HG02840 (cell line): ENCODE data around the gene PEX3.
"Not testable (repeated sequence)": the region's sequence is repeated elsewhere in the genome, so short reads cannot be mapped to it uniquely, and the experiment has no call there.

Experiments
- ATAC-seq: cut with Tn5 transposase; IDR thresholded peaks from one replicate; pipeline ENCODE4 v1.9.1; 2021; ENCODE audit warnings: mild to moderate bottlenecking, moderate library complexity, moderate number of reproducible peaks; ENCODE audit not compliant: unreplicated experiment, low FRiP score

The PEX3 gene

DNA sequence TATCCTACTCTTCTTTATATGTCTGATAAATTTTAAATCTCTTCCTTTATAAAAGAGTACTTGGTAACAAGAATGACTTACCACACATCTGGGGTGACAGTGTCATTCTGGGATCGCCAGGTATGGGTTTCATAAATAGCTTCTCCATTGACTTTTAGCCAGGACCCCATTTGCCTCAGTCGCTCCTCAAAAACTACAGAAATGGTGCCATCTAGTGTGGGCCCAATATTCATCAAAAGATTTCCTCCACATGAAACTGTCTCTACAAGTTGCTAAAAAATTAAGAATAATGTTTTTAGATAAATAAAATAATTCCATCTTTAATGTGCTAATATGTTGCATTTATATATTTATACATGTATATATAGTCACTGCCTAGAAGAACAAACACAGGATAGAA, 51.2 kb downstream of the PEX3 start:
- no peak for ATAC-seq

DNA sequence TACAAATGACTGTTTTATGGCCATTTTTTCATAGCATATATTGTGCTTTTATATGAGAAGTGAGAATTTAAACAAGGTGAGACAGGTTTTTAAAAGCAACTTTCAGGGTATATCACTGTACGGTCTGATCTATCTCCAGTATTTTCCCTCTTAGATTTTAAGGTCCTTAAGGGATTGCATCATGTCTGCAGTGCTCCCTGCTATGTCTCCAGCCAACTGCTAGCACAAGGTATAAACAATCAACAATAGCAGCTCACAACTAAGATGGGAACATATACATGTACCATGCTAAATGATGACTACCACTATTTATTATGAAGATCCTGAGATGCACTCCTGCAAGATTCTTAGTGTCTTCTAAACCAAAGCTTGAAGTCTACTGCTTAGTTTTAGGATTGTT, 53.8 kb downstream of the PEX3 start:
- ATAC-seq, result no peak

DNA sequence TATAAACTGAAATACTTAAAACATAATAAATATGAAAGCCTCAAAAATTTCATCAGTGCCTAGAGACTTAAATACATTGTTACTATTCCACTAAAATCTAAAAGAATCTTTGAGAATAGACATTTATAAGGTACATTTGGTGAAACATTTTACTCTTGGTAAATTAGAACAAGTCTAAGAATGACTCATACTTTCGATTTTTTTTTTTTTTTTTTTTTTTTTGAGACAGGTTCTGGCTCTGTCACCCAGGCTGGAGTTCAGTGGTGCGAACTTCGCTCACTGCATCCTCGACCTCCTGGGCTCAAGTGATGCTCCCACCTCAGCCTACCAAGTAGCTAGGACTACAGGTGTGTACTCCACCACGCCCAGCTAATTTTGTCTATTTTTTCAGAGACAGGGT, 54.5 kb downstream of the PEX3 start:
- ATAC-seq, result no peak

DNA sequence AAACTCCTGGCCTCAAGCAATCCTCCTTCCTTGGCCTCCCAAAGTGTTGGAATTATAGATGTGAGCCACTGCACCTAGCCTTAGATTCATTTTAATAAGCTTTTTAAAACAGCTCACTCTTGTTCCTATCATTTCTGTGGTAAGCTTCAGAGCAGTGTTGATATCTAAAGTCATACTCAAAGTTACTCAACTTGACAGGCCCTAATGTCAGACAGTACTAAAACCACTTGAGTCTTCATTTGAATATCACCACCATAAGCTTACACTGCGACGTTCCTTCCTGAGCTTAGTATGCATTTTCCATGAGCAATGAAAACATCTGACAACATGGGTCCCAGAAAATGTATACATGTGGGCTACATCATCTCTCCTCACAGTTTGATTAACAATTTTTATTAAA, 54.9 kb downstream of the PEX3 start:
- no peak for ATAC-seq

DNA sequence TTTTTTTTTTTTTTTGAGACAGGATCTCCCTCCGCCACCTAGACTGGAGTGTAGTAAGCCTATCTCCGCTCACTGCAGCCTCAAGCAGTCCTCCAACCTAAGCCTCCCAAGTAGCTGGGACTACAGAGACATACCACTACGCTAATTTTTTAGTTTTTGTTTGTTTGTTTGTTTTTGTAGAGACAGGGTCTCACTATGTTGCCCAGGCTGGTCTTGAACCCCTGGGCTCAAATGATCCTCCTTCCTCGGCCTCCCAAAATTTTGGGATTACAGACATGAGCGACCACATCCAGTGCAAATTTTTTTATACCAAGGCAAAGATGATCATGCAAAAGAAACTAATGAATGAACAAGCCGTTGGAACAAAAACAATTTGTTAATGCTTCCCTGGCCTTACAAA, 55.6 kb downstream of the PEX3 start:
- ATAC-seq, result no peak

DNA sequence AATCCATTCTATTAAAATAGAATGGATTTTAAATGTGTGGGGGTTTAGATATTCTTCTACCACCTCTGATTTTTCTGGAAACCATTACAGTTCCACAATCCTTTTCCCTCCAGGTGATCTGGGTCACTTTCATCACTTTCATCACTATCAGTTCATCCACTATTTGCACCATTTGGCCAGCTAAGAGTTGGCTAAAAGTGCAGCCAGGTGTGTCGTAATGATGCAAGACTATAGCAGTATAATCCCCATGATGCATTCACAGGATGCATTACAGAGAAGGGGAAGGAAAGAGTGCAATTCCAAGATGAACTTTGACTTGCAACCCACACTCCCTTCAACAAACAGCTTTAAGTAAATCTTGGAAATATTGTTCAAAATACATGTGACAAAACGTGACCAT, 56.0 kb downstream of the PEX3 start:
- no peak for ATAC-seq

DNA sequence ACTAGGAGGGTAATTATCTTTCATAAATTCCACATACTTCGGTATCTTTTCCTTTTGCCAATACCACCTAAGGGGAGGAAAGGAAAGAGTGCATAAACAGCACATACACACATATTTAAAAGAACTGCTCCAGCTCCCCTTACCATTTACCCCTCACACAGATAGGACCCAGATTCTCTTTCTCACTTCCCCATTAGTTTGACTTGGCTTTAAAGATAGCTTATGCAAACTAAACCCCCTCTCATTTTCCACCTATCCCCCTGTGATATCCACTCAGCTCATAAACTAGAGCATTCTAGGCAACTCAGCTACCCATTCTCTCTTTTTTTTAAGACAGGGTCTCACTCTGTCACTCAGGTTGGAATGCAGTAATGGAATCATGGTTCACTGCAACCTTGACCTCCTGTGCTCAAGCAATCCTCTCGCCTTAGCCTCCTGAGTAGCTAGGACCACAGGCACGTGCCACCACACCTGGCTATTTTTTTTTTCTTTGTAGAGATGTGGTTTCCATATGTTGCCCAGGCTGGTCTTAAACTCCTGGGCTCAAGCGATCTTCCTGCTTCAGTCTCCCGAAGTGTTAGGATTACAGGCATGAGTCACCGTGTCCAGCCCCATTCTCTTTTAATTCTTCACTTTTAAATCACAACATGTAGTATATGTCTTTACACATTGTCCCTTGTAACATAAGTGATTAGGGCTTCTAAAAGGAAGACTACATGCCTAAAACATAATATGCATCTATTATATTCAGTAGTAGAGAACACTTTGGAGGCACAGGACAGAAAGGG, 56.9 kb downstream of the PEX3 start:
- peak; percentile 44 for ATAC-seq

DNA sequence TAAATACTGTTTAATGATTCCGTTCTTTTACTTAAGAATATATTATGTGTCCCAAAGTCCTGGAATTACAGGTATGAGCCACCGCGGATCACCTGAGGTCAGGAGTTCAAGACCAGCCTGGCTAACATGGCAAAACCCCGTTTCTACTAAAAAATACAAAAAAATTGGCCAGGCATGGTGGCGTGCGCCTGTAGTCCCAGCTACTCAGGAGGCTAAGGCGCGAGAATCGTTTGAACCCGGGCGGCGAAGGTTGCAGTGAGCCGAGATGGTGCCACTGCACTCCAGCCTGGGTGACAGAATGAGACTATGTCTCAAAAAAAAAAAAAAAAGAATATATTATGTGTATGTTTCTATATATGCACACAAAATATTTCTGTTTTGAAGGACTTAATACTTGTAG, 59.7 kb downstream of the PEX3 start:
- ATAC-seq, result not testable (repeated sequence)

DNA sequence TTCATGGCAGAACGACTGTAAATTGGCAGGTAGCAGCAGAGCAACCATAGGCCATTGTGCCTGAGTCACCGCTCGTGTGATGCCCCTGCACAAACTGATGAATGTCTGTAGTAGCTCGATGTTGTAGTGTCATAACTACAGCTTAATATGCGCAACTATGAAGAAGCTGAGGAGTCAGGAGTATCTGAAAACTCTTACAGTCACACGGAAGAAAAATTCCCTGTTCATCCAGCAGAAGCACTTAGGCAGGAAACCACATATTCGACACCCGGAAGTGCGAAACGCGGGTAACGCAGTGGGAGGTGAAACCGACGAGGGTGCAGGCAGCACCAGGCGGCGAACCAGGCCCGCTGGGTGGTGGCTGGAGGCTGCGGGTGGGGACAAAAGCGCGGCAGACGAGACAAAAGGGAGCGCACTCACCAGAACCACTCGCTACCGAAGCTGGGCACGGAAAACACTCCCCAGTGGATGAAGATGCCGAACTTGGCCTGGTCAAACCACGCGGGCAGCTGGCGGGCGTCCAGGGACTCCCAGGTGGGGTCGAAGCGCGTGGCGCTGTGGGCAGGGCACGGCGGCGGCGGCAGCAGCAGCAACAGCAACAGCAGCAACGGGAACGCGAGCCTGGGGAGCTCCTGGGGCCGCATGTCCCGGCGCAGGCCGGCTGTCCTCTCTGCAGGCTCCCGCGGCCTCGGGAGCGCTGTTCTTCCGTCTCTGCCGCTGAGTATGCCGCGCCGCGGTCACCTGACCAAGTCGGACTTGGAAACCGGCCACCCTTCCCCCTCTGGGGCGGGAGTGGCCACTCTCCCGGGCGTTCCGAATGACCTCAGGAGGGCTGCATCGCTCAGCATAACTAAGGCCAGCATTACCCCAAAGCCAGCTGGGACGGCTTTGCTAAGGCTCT, 60.6 kb downstream of the PEX3 start, which contains the start of gene FUCA2:
Gene FUCA2, minus strand, starts transcription at position 730 of the 901 bp plus-strand sequence. Its CDS starts 86 bp downstream, at position 644.
- peak; percentile 59 for ATAC-seq

DNA sequence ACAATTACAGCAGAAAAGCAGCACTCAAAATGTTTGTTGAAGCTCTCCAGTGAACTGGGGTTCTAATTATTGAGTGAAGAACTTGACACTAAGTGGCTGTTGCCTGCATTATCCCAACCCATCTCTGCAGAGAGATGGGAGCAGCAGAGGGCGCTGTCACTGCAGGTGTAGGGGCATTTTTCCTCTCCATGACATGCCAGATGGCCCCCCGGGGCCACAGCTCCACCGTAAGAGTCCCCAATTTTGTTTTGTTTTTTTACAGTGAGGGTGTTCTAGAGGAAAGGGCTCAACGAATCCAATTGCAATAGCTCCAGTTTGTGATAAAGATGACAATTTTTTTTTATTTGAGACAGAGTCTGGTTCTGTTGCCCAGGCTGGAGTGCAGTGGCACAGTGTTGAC, 62.8 kb downstream of the PEX3 start:
- no peak for ATAC-seq

DNA sequence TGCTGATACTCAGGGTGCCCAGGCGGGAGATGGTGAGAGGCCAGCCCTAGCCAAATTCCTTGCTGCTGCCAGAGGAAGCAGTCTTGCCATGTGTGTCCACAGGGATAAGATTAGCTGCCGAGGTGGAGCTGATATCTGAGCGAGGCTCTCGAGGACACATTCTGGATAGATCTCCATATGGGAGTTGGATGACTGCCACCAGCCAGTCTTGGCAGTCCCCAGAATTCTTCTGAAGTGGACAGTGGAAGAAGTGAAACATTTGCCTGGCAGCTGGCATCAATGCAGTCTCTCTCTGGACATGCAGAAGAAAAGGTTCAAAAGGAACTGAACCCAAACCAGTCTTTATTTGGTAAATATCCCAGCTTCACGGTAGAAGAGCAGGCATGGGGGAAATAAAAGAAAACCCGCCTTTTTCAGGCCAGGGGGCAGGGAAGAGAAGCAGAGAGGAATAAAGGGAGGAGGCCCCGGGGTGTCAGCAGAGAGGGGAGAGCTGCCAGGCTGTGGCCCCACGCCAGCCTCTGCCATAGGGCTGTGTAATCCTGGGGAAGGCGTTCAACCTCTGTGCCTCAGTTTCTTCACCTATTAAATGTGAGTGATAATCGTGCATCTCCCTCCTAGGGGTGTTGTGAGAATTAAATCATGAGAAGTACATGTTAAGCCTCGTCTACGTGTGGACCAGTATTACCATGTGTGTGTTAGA, 64.6 kb downstream of the PEX3 start:
- ATAC-seq, result no peak

DNA sequence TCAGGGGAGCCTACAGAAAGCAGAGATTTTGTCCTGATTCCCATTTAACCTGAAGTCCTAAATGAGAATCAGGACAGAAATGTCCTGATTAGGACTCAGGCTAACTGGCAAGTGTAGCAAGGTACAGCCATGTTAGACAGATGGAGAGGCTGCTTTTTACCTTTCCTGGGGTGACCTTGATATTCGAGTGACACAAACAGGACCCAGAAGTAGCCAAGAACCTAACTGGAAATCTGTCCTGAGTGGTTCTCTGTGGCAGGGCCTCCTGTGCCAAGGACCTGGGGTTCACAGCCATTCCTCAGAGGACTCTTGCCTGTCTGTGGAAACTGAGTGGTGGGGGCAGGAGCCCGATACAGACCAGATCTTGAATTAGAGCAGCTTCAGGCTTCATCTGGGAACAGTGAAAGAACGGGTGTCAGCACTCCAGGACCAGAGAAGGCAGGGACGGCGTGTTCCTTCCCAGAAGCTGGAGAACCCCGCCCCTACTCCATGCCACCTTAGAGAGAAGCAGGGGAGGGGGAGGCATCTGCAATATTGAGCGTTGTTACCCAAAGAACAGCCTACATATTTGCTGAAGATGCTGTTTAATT, 65.3 kb downstream of the PEX3 start:
- no peak for ATAC-seq

DNA sequence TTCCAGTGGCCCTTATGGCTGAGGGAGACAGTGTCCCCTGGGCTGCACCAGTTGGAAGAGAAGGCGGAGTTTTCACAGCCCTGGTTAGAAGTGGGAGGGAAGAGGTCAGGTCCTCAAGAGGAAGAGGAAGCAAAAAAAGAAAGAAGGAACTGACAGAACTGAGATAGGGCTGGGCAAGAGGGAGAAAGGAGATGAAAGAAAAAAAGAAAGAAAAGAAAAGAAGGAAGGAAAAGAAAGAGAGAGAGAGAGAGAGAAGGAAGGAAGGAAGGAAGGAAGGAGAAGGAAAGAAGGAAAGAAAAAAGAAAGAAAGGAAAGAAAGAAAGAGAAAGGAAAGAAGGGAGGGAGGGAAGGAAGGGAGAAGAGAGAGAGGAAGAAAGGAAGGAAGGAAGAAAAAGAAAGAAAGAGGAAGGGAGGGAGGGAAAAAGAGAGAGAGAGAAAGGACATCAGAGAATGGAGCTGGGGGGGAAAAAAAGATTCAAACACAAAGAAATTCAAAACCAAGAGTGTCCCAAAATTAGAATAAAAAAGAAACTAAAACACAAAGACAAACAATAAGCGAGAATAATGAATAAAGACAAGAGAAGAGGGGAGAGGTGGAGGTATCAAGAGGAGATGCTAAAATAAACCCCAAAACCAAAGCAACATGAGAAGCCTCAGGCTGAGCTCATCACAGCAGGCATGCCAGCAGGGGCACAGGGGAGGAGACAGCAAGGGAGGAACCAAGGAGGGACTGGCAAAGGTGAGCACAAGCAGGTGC, 66.3 kb downstream of the PEX3 start:
- ATAC-seq, result no peak

DNA sequence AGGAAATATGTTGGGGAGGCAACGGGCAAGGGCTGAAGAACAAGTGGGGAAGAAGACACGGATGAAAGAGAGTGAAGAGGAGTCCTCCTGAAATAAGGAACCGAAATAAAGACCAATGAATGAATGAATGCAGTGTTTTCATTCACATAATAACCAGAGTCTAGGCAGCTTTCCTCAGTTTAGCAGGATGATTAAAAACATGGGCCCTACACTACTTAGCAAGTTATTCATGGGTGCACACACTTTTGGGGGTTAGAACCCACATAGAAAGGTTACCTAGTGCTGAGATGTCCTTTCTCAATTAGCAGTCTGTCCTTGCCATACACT, 66.8 kb downstream of the PEX3 start:
- no peak for ATAC-seq

DNA sequence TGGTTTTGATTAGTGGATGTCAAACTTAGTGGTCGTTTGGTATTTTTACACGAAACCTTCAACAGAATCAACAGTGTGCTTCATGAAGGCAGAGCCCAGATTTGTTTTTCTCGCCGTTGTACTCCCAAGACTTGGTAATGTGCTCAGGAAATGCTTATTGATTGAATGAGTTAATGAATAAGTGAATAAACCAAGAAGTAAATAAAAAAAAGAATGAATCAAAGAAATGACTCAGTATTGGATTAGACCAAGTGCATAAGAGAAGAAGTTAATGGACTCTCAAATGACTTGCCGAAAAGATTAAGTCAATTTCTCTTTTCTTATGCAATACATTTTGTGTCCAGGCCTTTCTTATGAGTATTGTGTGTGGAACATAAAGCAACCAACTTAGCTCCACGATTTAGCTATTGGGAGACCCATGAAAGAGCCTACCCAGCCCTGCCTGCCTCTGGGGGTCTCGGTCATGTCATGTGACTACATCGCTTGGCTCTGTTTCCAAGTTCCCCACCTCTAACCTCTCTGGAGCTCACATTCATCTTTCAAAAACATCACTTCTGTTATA, 71.5 kb downstream of the PEX3 start:
- ATAC-seq, result no peak

DNA sequence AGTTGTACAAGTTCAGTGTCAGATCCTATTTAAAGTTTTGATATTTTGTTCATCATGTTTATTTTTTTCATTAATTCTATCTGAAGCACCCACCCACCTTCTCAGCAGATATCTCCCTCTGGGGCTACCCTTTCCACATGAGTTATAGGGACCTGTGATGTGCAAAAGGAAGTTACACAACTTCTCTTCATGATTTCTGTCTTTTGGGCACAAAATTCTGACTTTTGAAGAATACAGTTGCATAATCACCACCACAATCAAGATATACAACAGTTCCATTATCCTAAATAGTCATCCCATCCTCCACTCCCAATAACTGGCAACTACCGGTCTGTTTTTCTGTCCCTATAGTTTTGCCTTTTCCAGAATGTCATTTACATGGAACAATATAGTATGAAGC, 74.8 kb downstream of the PEX3 start:
- ATAC-seq, result no peak

DNA sequence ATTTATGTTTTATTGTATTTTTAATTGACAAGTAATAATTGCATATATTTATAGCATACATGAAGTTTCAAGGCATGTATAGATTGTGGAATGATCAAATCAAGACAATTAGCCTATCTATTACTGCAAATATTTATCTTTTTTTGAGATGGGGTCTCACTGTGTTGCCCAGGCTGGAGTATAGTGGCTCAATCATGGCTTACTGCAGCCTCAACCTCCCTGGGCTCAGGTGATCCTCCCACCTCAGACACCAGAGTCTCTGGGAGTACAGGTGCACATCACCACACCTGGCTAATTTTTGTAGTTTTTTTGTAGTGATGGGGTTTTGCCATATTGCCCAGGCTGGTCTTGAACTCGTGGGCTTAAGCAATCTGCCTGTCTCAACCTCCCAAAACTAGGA, 77.1 kb downstream of the PEX3 start:
- no peak for ATAC-seq

DNA sequence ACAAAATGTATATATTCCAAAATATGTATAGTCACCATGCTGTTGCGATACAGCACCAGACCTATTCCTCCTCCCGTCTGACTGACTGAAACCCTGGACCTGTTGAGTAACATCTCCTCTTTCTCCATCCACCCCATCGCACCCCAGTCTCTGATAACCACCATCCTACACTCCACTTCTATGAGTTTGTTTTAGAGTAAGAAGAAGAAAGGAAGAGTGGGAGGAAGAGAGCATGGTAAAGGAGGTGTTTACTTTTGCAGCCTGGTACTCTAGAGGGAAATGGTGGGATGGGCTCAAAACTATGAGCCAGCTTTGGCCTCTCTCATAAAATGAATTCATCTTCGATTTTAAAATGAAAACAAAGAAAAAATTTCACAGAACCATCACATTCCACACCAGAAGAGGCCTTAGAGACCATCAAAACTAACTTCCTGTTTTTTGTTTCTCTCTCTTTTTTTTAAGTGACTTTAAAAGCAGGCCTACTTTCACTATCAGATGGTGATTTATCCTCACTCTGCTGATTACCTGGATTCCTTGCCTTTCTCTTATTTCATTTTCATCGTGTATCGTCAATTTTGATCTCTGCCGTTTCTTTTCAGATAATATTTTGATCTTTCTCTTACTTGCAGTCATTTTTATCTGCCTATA, 77.7 kb downstream of the PEX3 start:
- no peak for ATAC-seq

DNA sequence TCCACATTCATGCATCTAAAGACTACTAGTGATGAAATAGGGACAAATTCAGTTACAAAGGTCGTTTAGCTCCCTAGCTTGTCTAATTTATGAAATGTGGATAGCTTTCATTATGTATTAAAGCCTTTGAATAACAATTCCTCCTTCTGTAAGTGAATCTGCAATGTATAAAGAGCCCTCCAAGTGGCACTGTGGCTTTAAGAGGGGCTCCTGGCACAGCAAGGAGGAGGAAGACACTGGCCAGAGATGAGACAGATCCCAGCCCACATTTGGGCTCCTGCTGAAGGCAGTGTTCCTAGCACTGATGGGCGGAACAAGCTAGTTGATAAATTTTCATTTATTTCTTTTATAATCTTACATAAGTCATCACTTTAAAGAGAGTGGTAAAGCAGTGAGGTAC, 78.5 kb downstream of the PEX3 start:
- no peak for ATAC-seq
